H1 (cell line): Measurements from ENCODE around the gene SLC32A1. TPM values are rescaled to one million over a fixed set of nuclear protein-coding genes. Genes with fewer than 3 reads are reported as not detected.

Experiments used
- CTCF ChIA-PET: fragments of 300-600 bp; sonication (Branson Sonifier 250); formaldehyde crosslinking; loops from one replicate; lab custom pipeline; 2021; ENCODE audit not compliant: partially characterized antibody; lab: Charles Lee
- POLR2A ChIA-PET: fragments of 300-600 bp; sonication (Branson Sonifier 250); formaldehyde crosslinking; loops from one replicate; lab custom pipeline; 2021; ENCODE audit warnings: inconsistent platforms; ENCODE audit not compliant: partially characterized antibody; lab: Charles Lee
- DNase-seq, 2 experiments: peaks; one replicate each; pipeline versions ENCODE4 v3.0.0 to v3.0.0-alpha.2; 2010 to 2022; ENCODE audit warnings: low spot score in 2 of 2, low read depth in 1 of 2, mixed read lengths in 1 of 2
- FAIRE-seq: peaks from 2 replicates; lab custom pipeline; 2011; peaks lifted over from hg19 to GRCh38; lab: Jason Lieb, UNC
- H2AFZ ChIP-seq: 2 replicates; pipeline ENCODE4 v1.8.1; 2012; ENCODE audit warnings: low read length, inconsistent platforms
- H2AK5ac ChIP-seq: 2 replicates; pipeline ENCODE4 v1.6.1; 2013; ENCODE audit warnings: low read depth, low read length
- H2BK120ac ChIP-seq: replicated peaks from 2 replicates; pipeline ENCODE3; 2013; ENCODE audit warnings: low read depth, low read length, inconsistent platforms
- H2BK12ac ChIP-seq: 2 replicates; pipeline ENCODE4 v1.6.1; 2013; ENCODE audit warnings: low read depth, low read length
- H2BK15ac ChIP-seq: 2 replicates; pipeline ENCODE4 v1.6.1; 2013; ENCODE audit warnings: low read length
- H2BK20ac ChIP-seq: 2 replicates; pipeline ENCODE4 v1.6.1; 2013; ENCODE audit warnings: low read length
- H2BK5ac ChIP-seq: 2 replicates; pipeline ENCODE4 v1.6.1; 2013; ENCODE audit warnings: low read depth, low read length
- H3K14ac ChIP-seq: 2 replicates; pipeline ENCODE4 v1.6.1; 2013; ENCODE audit warnings: inconsistent platforms; ENCODE audit not compliant: insufficient read length
- H3K18ac ChIP-seq: 2 replicates; pipeline ENCODE4 v1.6.1; 2013; ENCODE audit warnings: low read length; ENCODE audit errors: extremely low read depth
- H3K23ac ChIP-seq: 2 replicates; pipeline ENCODE4 v1.6.1; 2013; ENCODE audit warnings: inconsistent platforms; ENCODE audit not compliant: insufficient read length
- H3K23me2 ChIP-seq: 2 replicates; pipeline ENCODE4 v1.6.1; 2013; ENCODE audit warnings: low read depth, low read length
- H3K27ac ChIP-seq: 2 replicates; pipeline ENCODE4 v1.6.1; 2011; ENCODE audit warnings: low read depth, low read length, inconsistent platforms
- H3K27me3 ChIP-seq, 4 experiments: replicated peaks in 1 of 4; 1 replicate in 1 of 4; 2 replicates in 3 of 4; pipeline versions ENCODE4 v1.6.1 to v1.8.1; 2011 to 2013; ENCODE audit warnings: low read length in 3 of 4, mild to moderate bottlenecking in 3 of 4, inconsistent platforms in 2 of 4, mixed read lengths in 2 of 4, moderate library complexity in 1 of 4; ENCODE audit not compliant: control insufficient read depth in 3 of 4, insufficient read depth in 3 of 4; ENCODE audit errors: extremely low read depth in 1 of 4
- H3K36me3 ChIP-seq, 4 experiments: 2 replicates each; pipeline versions ENCODE4 v1.6.1 to v1.8.1; 2011 to 2013; ENCODE audit warnings: mild to moderate bottlenecking in 4 of 4, low read length in 3 of 4, moderate library complexity in 2 of 4, control low read depth in 1 of 4, inconsistent platforms in 1 of 4; ENCODE audit not compliant: insufficient read depth in 4 of 4, control insufficient read depth in 2 of 4
- H3K4ac ChIP-seq: replicated peaks from 2 replicates; pipeline ENCODE3; 2013; ENCODE audit warnings: low read length, low read depth, mixed read lengths, inconsistent platforms; ENCODE audit not compliant: insufficient read length
- H3K4me1 ChIP-seq, 4 experiments: replicated peaks in 1 of 4; 1 replicate in 1 of 4; 2 replicates in 3 of 4; pipeline versions ENCODE4 v1.6.1 to v1.8.1; 2011 to 2013; ENCODE audit warnings: low read length in 3 of 4, inconsistent platforms in 2 of 4, mixed read lengths in 1 of 4; ENCODE audit not compliant: insufficient read depth in 4 of 4, control insufficient read depth in 3 of 4
- H3K4me2 ChIP-seq, 2 experiments: 2 replicates each; pipeline versions ENCODE4 v1.6.1 to v1.8.1; 2011 to 2013; ENCODE audit warnings: low read depth in 2 of 2, low read length in 2 of 2, control low read depth in 1 of 2, inconsistent platforms in 1 of 2, mild to moderate bottlenecking in 1 of 2; ENCODE audit not compliant: insufficient read depth in 1 of 2
- H3K4me3 ChIP-seq, 4 experiments: fragments of 200-600, 300-600 bp in 1 of 4; sonication (generic), shearing (Covaris generic), sonication (Bioruptor Twin) in 1 of 4; 2 replicates each; pipeline versions ENCODE4 v1.5.1 to v1.8.1; 2011 to 2016; ENCODE audit warnings: low read length in 4 of 4, low read depth in 3 of 4, control low read depth in 2 of 4, inconsistent platforms in 2 of 4, mild to moderate bottlenecking in 2 of 4, mixed read lengths in 1 of 4, moderate library complexity in 1 of 4; ENCODE audit not compliant: insufficient read depth in 2 of 4; ENCODE audit errors: extremely low read depth in 1 of 4
- H3K56ac ChIP-seq: replicated peaks from 2 replicates; pipeline ENCODE3; 2013; ENCODE audit warnings: low read depth, mild to moderate bottlenecking, mixed read lengths, low read length, inconsistent platforms; ENCODE audit not compliant: insufficient read length
- H3K79me1 ChIP-seq: 2 replicates; pipeline ENCODE4 v1.6.1; 2013; ENCODE audit warnings: low read depth, low read length, control low read depth
- H3K79me2 ChIP-seq, 2 experiments: 2 replicates each; pipeline versions ENCODE4 v1.6.1 to v1.8.1; 2012 to 2013; ENCODE audit warnings: low read length in 2 of 2, mild to moderate bottlenecking in 2 of 2, inconsistent platforms in 1 of 2; ENCODE audit not compliant: insufficient read depth in 2 of 2, control insufficient read depth in 1 of 2
- H3K9ac ChIP-seq, 4 experiments: replicated peaks in 1 of 4; 1 replicate in 1 of 4; 2 replicates in 3 of 4; pipeline versions ENCODE4 v1.6.1 to v1.8.1; 2011 to 2013; ENCODE audit warnings: low read depth in 3 of 4, low read length in 3 of 4, control low read depth in 2 of 4, mild to moderate bottlenecking in 2 of 4, moderate library complexity in 2 of 4, inconsistent platforms in 1 of 4; ENCODE audit errors: extremely low read depth in 1 of 4
- H3K9me3 ChIP-seq, 2 experiments: 2 replicates each; pipeline versions ENCODE4 v1.6.1 to v1.8.1; 2012 to 2013; ENCODE audit warnings: mild to moderate bottlenecking in 2 of 2, moderate library complexity in 2 of 2, control low read depth in 1 of 2, inconsistent platforms in 1 of 2, low read depth in 1 of 2, low read length in 1 of 2, mixed read lengths in 1 of 2; ENCODE audit not compliant: insufficient read depth in 2 of 2
- H4K20me1 ChIP-seq, 2 experiments: replicated peaks in 1 of 2; 2 replicates each; pipeline versions ENCODE3 to v1.8.1; 2011 to 2013; ENCODE audit warnings: inconsistent platforms in 2 of 2, low read length in 2 of 2, mild to moderate bottlenecking in 1 of 2; ENCODE audit not compliant: insufficient read depth in 2 of 2, control insufficient read depth in 1 of 2
- H4K5ac ChIP-seq: 2 replicates; pipeline ENCODE4 v1.6.1; 2013; ENCODE audit warnings: low read length, low read depth, mixed read lengths, inconsistent platforms; ENCODE audit not compliant: insufficient read length
- H4K8ac ChIP-seq: 2 replicates; pipeline ENCODE4 v1.8.0; 2013; ENCODE audit warnings: mild to moderate bottlenecking, moderate library complexity, low read length, inconsistent platforms; ENCODE audit not compliant: insufficient read depth; ENCODE audit errors: extremely low read depth
- H4K91ac ChIP-seq: replicated peaks from 2 replicates; pipeline ENCODE3; 2013; ENCODE audit warnings: low read length, mixed read lengths, inconsistent platforms; ENCODE audit not compliant: insufficient read length
- ASH2L ChIP-seq: fragments of 200-600, 300-600 bp; sonication (generic); IDR thresholded peaks from one replicate; pipeline ENCODE4 v1.7.1; 2017; ENCODE audit warnings: low read length
- CEBPB ChIP-seq: IDR thresholded peaks from 2 replicates; pipeline ENCODE4 v1.6.1; 2012; ENCODE audit warnings: low read depth, low read length
- CHD2 ChIP-seq: IDR thresholded peaks from 2 replicates; pipeline ENCODE4 v1.6.1; 2012; ENCODE audit warnings: low read length, improper control_type of control experiment
- EZH2 ChIP-seq: fragments of 200-600 bp; sonication (generic); IDR thresholded peaks from 2 replicates; pipeline ENCODE4 v1.7.1; 2012; ENCODE audit warnings: low read depth, mild to moderate bottlenecking, moderate library complexity, low read length, inconsistent platforms; ENCODE audit not compliant: severe bottlenecking
- GABPA ChIP-seq: IDR thresholded peaks from 2 replicates; pipeline ENCODE4 v1.6.1; 2011; ENCODE audit warnings: mild to moderate bottlenecking, low read length, moderate library complexity, borderline replicate concordance; ENCODE audit not compliant: insufficient read depth
- HDAC6 ChIP-seq: IDR thresholded peaks from one replicate; pipeline ENCODE4 v1.7.1; 2012; ENCODE audit warnings: low read depth, mild to moderate bottlenecking, inconsistent platforms, low read length, moderate library complexity
- KDM1A ChIP-seq: fragments of 200-600, 300-600 bp; sonication (generic); IDR thresholded peaks from 2 replicates; pipeline ENCODE4 v1.7.1; 2016; ENCODE audit warnings: mild to moderate bottlenecking, low read length, borderline replicate concordance
- NANOG ChIP-seq: IDR thresholded peaks from 2 replicates; pipeline ENCODE4 v1.6.1; 2011; ENCODE audit warnings: low read length, low read depth, mild to moderate bottlenecking, inconsistent platforms; ENCODE audit not compliant: insufficient read depth, poor library complexity, severe bottlenecking
- NRF1 ChIP-seq: IDR thresholded peaks from 2 replicates; pipeline ENCODE4 v1.6.1; 2011; ENCODE audit warnings: mild to moderate bottlenecking, low read depth, low read length, improper control_type of control experiment
- SAP30 ChIP-seq: fragments of 300-600 bp; sonication (generic); IDR thresholded peaks from 2 replicates; pipeline ENCODE4 v1.7.1; 2012; ENCODE audit warnings: low read length, moderate library complexity, mild to moderate bottlenecking, inconsistent platforms; ENCODE audit not compliant: insufficient read depth, insufficient replicate concordance
- SP4 ChIP-seq: IDR thresholded peaks from 2 replicates; pipeline ENCODE4 v1.6.1; 2012; ENCODE audit warnings: low read length, inconsistent platforms
- TBP ChIP-seq: IDR thresholded peaks from 2 replicates; pipeline ENCODE4 v1.6.1; 2011; ENCODE audit warnings: low read depth, low read length, improper control_type of control experiment
- WGBS, 2 experiments: shearing (Covaris generic) in 1 of 2; methylation state at CpG; one replicate each; pipeline versions ENCODE4 v1.1.6 to v1.1.7; 2013 to 2015; ENCODE audit warnings: low lambda C conversion rate in 2 of 2, mixed read lengths in 2 of 2, inconsistent platforms in 1 of 2, low coverage in 1 of 2, missing lambda C conversion rate in 1 of 2; ENCODE audit not compliant: insufficient replicate concordance in 2 of 2, insufficient coverage in 1 of 2, insufficient read length in 1 of 2; ENCODE audit errors: extremely low coverage in 1 of 2, missing lambda C conversion rate in 1 of 2; 5-methylcytosine and 5-hydroxymethylcytosine counted together
- polyA plus RNA-seq, 7 experiments: library from polyadenylated mRNA; depleted of rRNA in 3 of 7; stranded (reverse) in 5 of 7; unstranded in 2 of 7; fragments of >200 nt in 5 of 7; fragments of 200-250 nt in 2 of 7; gene quantifications; 1 replicate in 5 of 7; 2 replicates in 1 of 7; 4 replicates in 1 of 7; pipeline versions ENCODE4 v1.2.1 to v1.2.3, GENCODE V29; 2011 to 2013; ENCODE audit warnings: missing spikeins in 2 of 7, mixed read lengths in 2 of 7
- total RNA-seq: library from RNA; stranded (reverse); fragmentation: NEBNext Ultra II Directional; extraction: Animal tissue kit (Norgen Biotek cat#: 25700); gene quantifications from 2 replicates; pipeline ENCODE4 v1.2.1, GENCODE V29; 2021
- TF ChIP-seq, protein P1 (sequence below): IDR thresholded peaks from 2 replicates; pipeline ENCODE4 v1.6.1; 2012; ENCODE audit warnings: inconsistent platforms

SLC32A1 gene
- total and polyA plus RNA-seq, 2 of the 8 experiments (the other 6 are each of a cell fraction or from before 2014, with no cell fraction given) = 0.09 to 0.15 TPM

DNA sequence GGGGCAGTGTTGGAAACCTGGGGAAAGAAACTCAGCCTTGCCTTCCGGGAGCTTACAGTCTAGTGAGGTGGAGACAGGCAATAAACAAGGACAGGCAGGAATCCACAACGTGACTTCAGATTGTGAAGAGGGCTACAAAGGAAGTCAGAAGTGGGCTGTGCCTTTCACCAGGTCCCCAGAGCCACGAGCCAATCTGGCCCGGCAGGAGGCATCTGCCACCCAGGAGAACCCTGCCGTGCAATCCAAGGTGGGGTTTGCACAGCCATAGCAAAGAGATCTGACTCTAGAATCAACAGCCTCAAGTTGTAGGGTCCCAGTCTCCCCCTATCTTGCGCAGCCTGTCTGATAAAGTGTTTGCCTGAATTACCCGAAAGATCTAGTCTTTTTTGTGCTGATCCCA, 5.5 kb downstream of the SLC32A1 start:
- H3K9ac ChIP-seq = no peak overlapping the region
- CTCF ChIA-PET = interaction anchor here (0.7 to 12.4 kb wide), 14 partner anchors 10 to 319 kb away, joined by 3 to 236 read pairs (median 4); partner anchors contain the start of gene ACTR5
- TF ChIP-seq, protein P1, sequence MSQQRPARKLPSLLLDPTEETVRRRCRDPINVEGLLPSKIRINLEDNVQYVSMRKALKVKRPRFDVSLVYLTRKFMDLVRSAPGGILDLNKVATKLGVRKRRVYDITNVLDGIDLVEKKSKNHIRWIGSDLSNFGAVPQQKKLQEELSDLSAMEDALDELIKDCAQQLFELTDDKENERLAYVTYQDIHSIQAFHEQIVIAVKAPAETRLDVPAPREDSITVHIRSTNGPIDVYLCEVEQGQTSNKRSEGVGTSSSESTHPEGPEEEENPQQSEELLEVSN = no peak
- TF ChIP-seq SAP30 (no peak), NRF1 (no peak), CEBPB (no peak), TBP (no peak), SP4 (no peak), HDAC6 (no peak), CHD2 (no peak), EZH2 (peak; percentile 63), ASH2L (peak; percentile 9), GABPA (no peak), KDM1A (no peak), NANOG (no peak)

More for the DNA sequence above, 5.5 kb downstream of the SLC32A1 start:
- no peak for FAIRE-seq
- Histone ChIP-seq H2BK15ac (peak overlapping the region; percentile 93; the same call in 1 of the 2 replicates), H3K56ac (no peak overlapping the region), H4K91ac (peak overlapping the region; percentile 71), H3K79me1 (no peaks in the 10 kb centered on the region), H2BK5ac (0 out of 2 replicates have a peak overlapping the region, but pooled peaks have one; percentile 66), H3K27me3 (peaks cover 58 to 82% (median 73%) of the 10 kb centered on the region in 4 experiments), H3K23me2 (peaks cover 23% of the 10 kb centered on the region), H3K4me2 (peak overlapping the region; percentile 86 to 87), H4K5ac (no peak overlapping the region), H4K8ac (no peak overlapping the region), H3K9me3 (no peaks in the 10 kb centered on the region), H3K27ac (no peak overlapping the region), H3K4me1 (peaks cover 5 to 58% (median 36%) of the 10 kb centered on the region in 4 experiments), H3K23ac (no peak overlapping the region), H2BK12ac (peak overlapping the region; percentile 97; the same call in 1 of the 2 replicates), H2BK20ac (0 out of 2 replicates have a peak overlapping the region, but pooled peaks have one; percentile 83), H3K4me3 (peak overlapping the region in 1 of 4 experiments; percentile 59; a peak in 3 of 8 replicates), H3K14ac (no peak overlapping the region), H2AK5ac (0 out of 2 replicates have a peak overlapping the region, but pooled peaks have one; percentile 20), H2BK120ac (no peak overlapping the region), H3K4ac (no peak overlapping the region), H3K36me3 (no peaks in the 10 kb centered on the region), H4K20me1 (peaks cover 10 to 22% of the 10 kb centered on the region in 2 experiments), H3K18ac (peak overlapping the region; percentile 24; the same call in 1 of the 2 replicates), H2AFZ (no peak overlapping the region), H3K79me2 (no peaks in the 10 kb centered on the region)
- no peak for DNase-seq
- WGBS, 2 experiments = 16% methylated on average over 7 of the region's 7 CpGs; no CpG with 5 or more reads in 1 of the 2 experiments
- POLR2A ChIA-PET = interaction anchor here (0.6 to 1.6 kb wide), 3 partner anchors 18 to 95 kb away, joined by 3 to 11 read pairs (median 3); partner anchors contain the start of gene ACTR5
